IMR-90 (cell line): ENCODE results near the gene RUNDC1. TPM values are rescaled to one million over a fixed set of nuclear protein-coding genes. Genes with fewer than 3 reads are reported as not detected.
A peak's percentile ranks its signal among the peaks of the same experiment; 100 is the strongest.

Experiments
- ATAC-seq: fragments of 200-7000 bp; cut with Tn5 transposase; 2 replicates; pipeline ENCODE4 v1.9.1; 2020; ENCODE audit warnings: low read depth, mild to moderate bottlenecking, moderate library complexity
- BruUV-seq: library from RNA; stranded (reverse); fragments of 400-500 nt; replicated peaks from 2 replicates; lab custom pipeline; 2021; lab: Mats Ljungman, UMichigan
- CTCF ChIA-PET: fragments of 300-600 bp; formaldehyde crosslinking; extraction: SDS; loops from one replicate; lab custom pipeline; 2021; ENCODE audit warnings: antibody characterized with exemption; lab: Yijun Ruan, JAX
- POLR2A ChIA-PET: fragments of 300-600 bp; sonication (Branson Sonifier 250); formaldehyde crosslinking; loops from one replicate; lab custom pipeline; 2022; ENCODE audit warnings: antibody characterized with exemption; ENCODE audit not compliant: unreplicated experiment; lab: Charles Lee
- DNase-seq: peaks from one replicate; pipeline ENCODE4 v3.0.0; 2013
- H2AFZ ChIP-seq: replicated peaks from 2 replicates; pipeline ENCODE3; 2013; ENCODE audit warnings: low read length, mild to moderate bottlenecking; ENCODE audit not compliant: poor library complexity
- H2AK5ac ChIP-seq: 2 replicates; pipeline ENCODE4 v1.6.1; 2013; ENCODE audit warnings: low read depth, low read length, inconsistent platforms
- H2AK9ac ChIP-seq: replicated peaks from 2 replicates; pipeline ENCODE3; 2013; ENCODE audit warnings: mild to moderate bottlenecking, low read depth, low read length, moderate library complexity; ENCODE audit not compliant: poor library complexity
- H2BK120ac ChIP-seq: 2 replicates; pipeline ENCODE4 v1.6.1; 2013; ENCODE audit warnings: low read depth, low read length, inconsistent platforms
- H2BK15ac ChIP-seq: 3 replicates; pipeline ENCODE4 v1.6.1; 2013; ENCODE audit warnings: low read depth, low read length, inconsistent platforms
- H2BK20ac ChIP-seq: 2 replicates; pipeline ENCODE4 v1.6.1; 2013; ENCODE audit warnings: low read depth, mild to moderate bottlenecking, inconsistent platforms, low read length, moderate library complexity
- H2BK5ac ChIP-seq: 2 replicates; pipeline ENCODE4 v1.6.1; 2013; ENCODE audit warnings: mild to moderate bottlenecking, low read depth, low read length, inconsistent platforms; ENCODE audit not compliant: poor library complexity, severe bottlenecking
- H3K14ac ChIP-seq: replicated peaks from 2 replicates; pipeline ENCODE4 v1.6.1; 2013; ENCODE audit warnings: low read depth, low read length, inconsistent platforms
- H3K18ac ChIP-seq: 2 replicates; pipeline ENCODE4 v1.6.1; 2013; ENCODE audit warnings: low read depth, low read length, control low read depth
- H3K23ac ChIP-seq: 2 replicates; pipeline ENCODE4 v1.6.1; 2013; ENCODE audit warnings: low read depth, low read length, inconsistent platforms
- H3K27ac ChIP-seq: 2 replicates; pipeline ENCODE4 v1.5.1; 2013; ENCODE audit warnings: mild to moderate bottlenecking, control low read depth, low read length; ENCODE audit not compliant: insufficient read depth
- H3K27me3 ChIP-seq: 2 replicates; pipeline ENCODE4 v1.6.1; 2013; ENCODE audit warnings: low read length; ENCODE audit not compliant: control insufficient read depth, insufficient read depth
- H3K36me3 ChIP-seq: 2 replicates; pipeline ENCODE4 v1.6.1; 2013; ENCODE audit warnings: low read length, mixed read lengths; ENCODE audit not compliant: control insufficient read depth, insufficient read depth
- H3K4ac ChIP-seq: 2 replicates; pipeline ENCODE4 v1.6.1; 2013; ENCODE audit warnings: low read depth, low read length, inconsistent platforms
- H3K4me1 ChIP-seq: 2 replicates; pipeline ENCODE4 v1.6.1; 2013; ENCODE audit warnings: low read length, mixed read lengths; ENCODE audit not compliant: control insufficient read depth, insufficient read depth
- H3K4me2 ChIP-seq: 2 replicates; pipeline ENCODE4 v1.6.1; 2013; ENCODE audit warnings: low read depth, mild to moderate bottlenecking, control low read depth, low read length, moderate library complexity
- H3K4me3 ChIP-seq: 2 replicates; pipeline ENCODE4 v1.5.1; 2013; ENCODE audit warnings: low read depth, mild to moderate bottlenecking, control low read depth, low read length, moderate library complexity; ENCODE audit not compliant: insufficient read depth
- H3K56ac ChIP-seq: 2 replicates; pipeline ENCODE4 v1.6.1; 2013; ENCODE audit warnings: low read length, inconsistent platforms; ENCODE audit not compliant: insufficient read depth; ENCODE audit errors: extremely low read depth
- H3K79me1 ChIP-seq, 2 experiments: 2 replicates each; pipeline ENCODE4 v1.6.1; 2013; ENCODE audit warnings: low read length in 2 of 2, inconsistent platforms in 1 of 2, low read depth in 1 of 2
- H3K9ac ChIP-seq: 2 replicates; pipeline ENCODE4 v1.6.1; 2013; ENCODE audit warnings: low read depth, low read length, control low read depth
- H3K9me1 ChIP-seq: 2 replicates; pipeline ENCODE4 v1.6.1; 2013; ENCODE audit warnings: low read length, inconsistent platforms; ENCODE audit not compliant: insufficient read depth
- H3K9me3 ChIP-seq: 2 replicates; pipeline ENCODE4 v1.6.1; 2013; ENCODE audit warnings: low read length; ENCODE audit not compliant: control insufficient read depth, insufficient read depth
- H4K20me1 ChIP-seq: 2 replicates; pipeline ENCODE4 v1.6.1; 2013; ENCODE audit warnings: low read length, inconsistent platforms; ENCODE audit not compliant: insufficient read depth
- H4K5ac ChIP-seq: 2 replicates; pipeline ENCODE4 v1.6.1; 2013; ENCODE audit warnings: mild to moderate bottlenecking, low read depth, low read length, control low read depth
- H4K8ac ChIP-seq, 2 experiments: 2 replicates each; pipeline ENCODE4 v1.6.1; 2013; ENCODE audit warnings: low read depth in 2 of 2, low read length in 2 of 2, control low read depth in 1 of 2, inconsistent platforms in 1 of 2
- H4K91ac ChIP-seq: 2 replicates; pipeline ENCODE4 v1.6.1; 2013; ENCODE audit warnings: low read depth, low read length, inconsistent platforms; ENCODE audit not compliant: insufficient read depth
- BHLHE40 ChIP-seq: fragments of 150-350 bp; IDR thresholded peaks from 2 replicates; pipeline ENCODE4 v1.6.1; 2016; ENCODE audit warnings: mild to moderate bottlenecking, low read depth, low read length
- MAFK ChIP-seq: IDR thresholded peaks from 2 replicates; pipeline ENCODE4 v1.6.1; 2012; ENCODE audit warnings: low read depth, low read length, improper control_type of control experiment
- MAZ ChIP-seq: IDR thresholded peaks from 2 replicates; pipeline ENCODE4 v1.6.1; 2012; ENCODE audit warnings: low read depth, mild to moderate bottlenecking, low read length, improper control_type of control experiment, moderate library complexity, borderline replicate concordance
- RAD21 ChIP-seq: IDR thresholded peaks from 2 replicates; pipeline ENCODE4 v1.6.1; 2012; ENCODE audit warnings: low read length, improper control_type of control experiment
- RCOR1 ChIP-seq: IDR thresholded peaks from 2 replicates; pipeline ENCODE4 v1.6.1; 2012; ENCODE audit warnings: mild to moderate bottlenecking, low read length, improper control_type of control experiment; ENCODE audit not compliant: insufficient replicate concordance
- WGBS, 2 experiments: methylation state at CpG; one replicate each; pipeline versions ENCODE4 v1.1.5 to v1.1.7; 2013; ENCODE audit warnings: missing lambda C conversion rate in 2 of 2; ENCODE audit not compliant: insufficient read length in 1 of 2; ENCODE audit errors: extremely low coverage in 2 of 2; 5-methylcytosine and 5-hydroxymethylcytosine counted together
- dilution Hi-C: fragments of 300-500 bp; cut with HindIII; formaldehyde crosslinking; loops from one replicate; pipeline ENCODE4 v1.14.3; 2018; ENCODE audit warnings: low sequenced_read_pairs; ENCODE audit not compliant: unreplicated experiment
- in situ Hi-C: fragments of 300-500 bp; cut with MboI; formaldehyde crosslinking; loops from 3 replicates; pipeline ENCODE4 v1.14.3; 2019; ENCODE audit warnings: low sequenced_read_pairs, inconsistent platforms, mixed read lengths
- intact Hi-C: fragments of 100-400 bp; cut with micrococcal nuclease; formaldehyde crosslinking; loops from 2 replicates; pipeline ENCODE4 v1.10.0; 2022
- polyA plus RNA-seq, 3 experiments: library from polyadenylated mRNA; depleted of rRNA; stranded (reverse); fragments of >200 nt; gene quantifications; 2 replicates each; pipeline ENCODE4 v1.2.3, GENCODE V29; 2012; ENCODE audit warnings: low replicate concordance in 1 of 3
- total RNA-seq: library from RNA; depleted of rRNA; stranded (reverse); fragments of >200 nt; gene quantifications from 2 replicates; pipeline ENCODE4 v1.2.3, GENCODE V29; 2012
- TF ChIP-seq, protein P1 (sequence below): fragments of 150-350 bp; IDR thresholded peaks from 2 replicates; pipeline ENCODE4 v1.6.1; 2017; ENCODE audit warnings: mild to moderate bottlenecking, antibody characterized with exemption, low read length, low read depth
- TF ChIP-seq, protein P2 (sequence below): fragments of 150-350 bp; IDR thresholded peaks from 2 replicates; pipeline ENCODE4 v1.6.1; 2016; ENCODE audit warnings: low read depth, mild to moderate bottlenecking, low read length, moderate library complexity, borderline replicate concordance

Gene RUNDC1
- total and polyA plus RNA-seq, 2 of the 4 experiments (the other 2 are of a cell fraction), result 7.0 to 7.9 TPM

DNA sequence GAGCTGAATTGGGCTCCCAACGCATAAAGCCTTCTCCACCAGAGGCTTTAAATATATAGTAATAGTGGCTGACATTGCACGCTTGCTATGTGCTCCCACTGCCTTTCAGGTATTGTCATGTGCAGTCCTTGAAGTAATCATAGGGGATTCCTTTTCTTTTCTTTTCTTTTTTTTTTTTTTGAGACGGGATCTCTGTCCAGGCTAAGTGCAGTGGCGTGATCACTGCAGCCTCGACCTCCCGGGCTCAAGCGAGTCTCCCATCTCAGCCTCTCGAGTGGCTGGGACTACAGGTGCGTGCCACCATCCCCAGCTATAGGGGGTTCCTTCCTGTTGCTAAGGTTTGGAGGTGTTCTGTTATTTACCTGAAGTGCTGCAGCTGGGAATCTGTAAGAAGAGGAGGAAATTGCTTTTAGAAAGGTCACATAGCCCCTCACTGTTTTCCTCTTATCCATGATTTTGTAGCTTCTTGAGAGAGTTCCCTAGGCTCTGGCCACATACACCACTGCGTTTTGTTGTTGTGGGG lies 18.7 kb downstream of the RUNDC1 start:
- H3K9me3 ChIP-seq, result no peaks in the 10 kb centered on the region
- peak overlapping the region; percentile 86 for H3K27ac ChIP-seq
- H3K4me1 ChIP-seq, result peaks cover 6% of the 10 kb centered on the region
- peak overlapping the region; percentile 94 for H3K4ac ChIP-seq
- peak overlapping the region; percentile 92 for H2BK5ac ChIP-seq
- H2AK9ac ChIP-seq, result peak overlapping the region; percentile 79
- DNase-seq (no peak), ATAC-seq (no peak)
- H3K9ac ChIP-seq, result peak overlapping the region; percentile 91
- H3K79me1 ChIP-seq, result peaks cover 12 to 51% of the 10 kb centered on the region in 2 experiments; a peak in 3 of 4 replicates
- no peak overlapping the region for H2BK15ac ChIP-seq
- H4K5ac ChIP-seq, result peak overlapping the region; percentile 44; the same call in 1 of the 2 replicates
- BruUV-seq, result no TSS peak
- peak overlapping the region; percentile 73 for H4K91ac ChIP-seq
- intact Hi-C loops (loop anchor here (10.0 kb wide), 1 partner anchor 316 kb away; no protein-coding TSS in a partner anchor), dilution Hi-C loops (no loop called here), in situ Hi-C loops (loop anchor here (25.0 kb wide), 1 partner anchor 363 kb away; no protein-coding TSS in a partner anchor)
- peak overlapping the region; percentile 87 for H2AFZ ChIP-seq
- CTCF ChIA-PET, result interaction anchor here (1.9 kb wide), 1 partner anchor 30 kb away, joined by 9 read pairs; no protein-coding TSS in a partner anchor
- WGBS, 2 experiments, result no CpG with 5 or more reads among the region's 10 CpGs
- peaks cover 37% of the 10 kb centered on the region for H4K20me1 ChIP-seq
- H3K4me2 ChIP-seq, result peak overlapping the region; percentile 98
- TF ChIP-seq MAZ (no peak), MAFK (no peak), BHLHE40 (no peak), RAD21 (no peak), RCOR1 (no peak)
- TF ChIP-seq, protein P1, sequence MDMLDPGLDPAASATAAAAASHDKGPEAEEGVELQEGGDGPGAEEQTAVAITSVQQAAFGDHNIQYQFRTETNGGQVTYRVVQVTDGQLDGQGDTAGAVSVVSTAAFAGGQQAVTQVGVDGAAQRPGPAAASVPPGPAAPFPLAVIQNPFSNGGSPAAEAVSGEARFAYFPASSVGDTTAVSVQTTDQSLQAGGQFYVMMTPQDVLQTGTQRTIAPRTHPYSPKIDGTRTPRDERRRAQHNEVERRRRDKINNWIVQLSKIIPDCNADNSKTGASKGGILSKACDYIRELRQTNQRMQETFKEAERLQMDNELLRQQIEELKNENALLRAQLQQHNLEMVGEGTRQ, result no peak
- TF ChIP-seq, protein P2, sequence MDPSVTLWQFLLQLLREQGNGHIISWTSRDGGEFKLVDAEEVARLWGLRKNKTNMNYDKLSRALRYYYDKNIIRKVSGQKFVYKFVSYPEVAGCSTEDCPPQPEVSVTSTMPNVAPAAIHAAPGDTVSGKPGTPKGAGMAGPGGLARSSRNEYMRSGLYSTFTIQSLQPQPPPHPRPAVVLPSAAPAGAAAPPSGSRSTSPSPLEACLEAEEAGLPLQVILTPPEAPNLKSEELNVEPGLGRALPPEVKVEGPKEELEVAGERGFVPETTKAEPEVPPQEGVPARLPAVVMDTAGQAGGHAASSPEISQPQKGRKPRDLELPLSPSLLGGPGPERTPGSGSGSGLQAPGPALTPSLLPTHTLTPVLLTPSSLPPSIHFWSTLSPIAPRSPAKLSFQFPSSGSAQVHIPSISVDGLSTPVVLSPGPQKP, result no peak
- peak overlapping the region; percentile 88 for H3K56ac ChIP-seq
- H3K36me3 ChIP-seq, result peaks cover 31% of the 10 kb centered on the region
- H2BK20ac ChIP-seq, result no peak overlapping the region
- no peak overlapping the region for H2BK120ac ChIP-seq
- peak overlapping the region; percentile 72 for H3K23ac ChIP-seq
- POLR2A ChIA-PET, result interaction anchor here (1.6 kb wide), 1 partner anchor 10 kb away, joined by 5 read pairs; no protein-coding TSS in a partner anchor
- peak overlapping the region; percentile 54 to 91 for H4K8ac ChIP-seq
- H3K14ac ChIP-seq, result peak overlapping the region; percentile 93
- H3K4me3 ChIP-seq, result peak overlapping the region; percentile 64
- H3K18ac ChIP-seq, result peak overlapping the region; percentile 2; the same call in 1 of the 2 replicates
- no peaks in the 10 kb centered on the region for H3K27me3 ChIP-seq
- peak overlapping the region; percentile 96 for H2AK5ac ChIP-seq
- 0 out of 2 replicates have a peak, but pooled peaks cover 3% of the 10 kb centered on the region for H3K9me1 ChIP-seq
